ENCODE results near the gene GDF15.

GRCh38 chr19:18392417-18392816, 6.5 kb downstream of the GDF15 start:
- TF ChIP-seq EZH2phosphoT487 (IDR thresholded peaks at IDR 0.05; ENCODE audit: insufficient read depth, low read depth) (no peak), EZH2 (IDR thresholded peaks at IDR 0.05; ENCODE audit: insufficient read depth, poor library complexity, severe bottlenecking) (no peak)

Measured in GM23248 (cell line).